ENCODE results near the gene TOMM40L. TPM values are rescaled to one million over a fixed set of nuclear protein-coding genes. Genes with fewer than 3 reads are reported as not detected.
"Not testable (repeated sequence)": the region's sequence is repeated elsewhere in the genome, so short reads cannot be mapped to it uniquely, and the experiment has no call there.

Gene TOMM40L
- total and polyA plus RNA-seq, 9 donors: 8.7 to 11.0 (median 9.6) TPM

DNA sequence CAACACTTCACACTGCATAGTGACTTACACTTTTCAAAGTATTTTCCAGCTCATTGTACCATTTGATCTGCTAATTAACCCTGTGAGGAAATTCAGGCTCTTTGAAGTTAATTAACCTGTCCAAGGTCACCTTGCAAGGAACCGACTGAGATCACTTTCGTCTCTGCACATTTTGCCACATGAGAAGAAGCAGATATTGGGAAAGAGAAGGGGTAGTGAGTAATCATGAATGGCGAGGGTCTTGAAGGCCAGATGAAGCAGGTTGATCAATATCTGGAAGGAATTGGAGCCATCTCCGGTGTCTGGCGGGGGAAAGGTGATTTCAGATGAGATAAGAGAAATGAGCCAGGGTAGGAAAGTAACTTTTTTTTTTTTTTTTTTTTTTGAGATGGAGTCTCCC is 5.9 kb upstream of the TOMM40L start:
- peaks cover under 1% of the 10 kb centered on the region for H3K36me3 ChIP-seq (ENCODE audit: control insufficient read depth, insufficient read depth, low read length)
- no peak for DNase-seq
- no peak overlapping the region for H3K4me3 ChIP-seq (ENCODE audit: low read length)
- H3K9me3 ChIP-seq (replicated peaks; ENCODE audit: control insufficient read depth, low read depth, low read length): no peaks in the 10 kb centered on the region
- H3K4me1 ChIP-seq (ENCODE audit: control insufficient read depth, insufficient read depth, low read length): peaks cover 4% of the 10 kb centered on the region
- 73% methylated on average over 3 of the region's 5 CpGs for WGBS (ENCODE audit: insufficient coverage)
- no peak overlapping the region for H3K27ac ChIP-seq (ENCODE audit: low read length)
- H3K27me3 ChIP-seq (ENCODE audit: control insufficient read depth, insufficient read depth, low read length): no peaks in the 10 kb centered on the region

DNA sequence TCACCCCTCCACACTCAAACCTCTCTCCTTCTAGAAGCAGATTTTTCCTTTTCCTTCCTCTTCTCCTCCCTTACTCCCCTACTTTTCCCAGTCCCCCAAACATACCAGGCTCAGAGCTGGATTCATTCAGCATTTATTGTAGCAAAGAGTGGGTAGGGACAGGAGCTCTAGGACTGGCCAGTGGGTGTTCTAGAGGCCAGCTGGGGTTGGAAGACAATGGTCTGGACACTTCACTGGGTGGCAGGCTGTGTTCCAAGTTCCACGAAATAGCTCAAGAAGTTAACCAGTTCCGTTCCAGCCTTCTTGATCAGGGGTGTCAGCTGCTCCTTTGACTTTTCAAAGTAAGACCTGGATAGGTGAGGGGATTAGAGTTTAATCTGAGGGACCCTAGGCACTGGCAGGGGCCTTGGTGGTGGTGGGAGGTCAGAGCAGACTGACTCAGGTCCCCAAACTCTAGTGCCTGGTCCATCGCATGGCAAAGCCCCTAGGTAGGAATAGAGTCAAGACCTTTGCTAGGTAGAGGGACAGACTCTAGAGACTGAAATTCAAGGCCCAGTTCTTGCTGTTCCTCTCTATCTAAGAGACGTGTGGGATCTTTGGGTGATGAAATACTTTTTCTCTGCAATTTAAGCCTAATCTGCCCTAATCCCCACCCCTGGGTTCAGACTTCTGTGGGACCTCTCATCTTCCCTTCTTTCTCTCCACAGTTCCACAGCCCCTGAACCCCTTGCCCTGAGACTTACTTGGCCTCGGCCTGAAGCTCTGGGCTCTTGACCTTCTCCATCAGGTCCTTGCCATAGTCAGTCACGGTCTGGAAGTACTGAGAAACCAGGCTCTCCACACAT is 3.5 kb upstream of the TOMM40L start:
- Histone ChIP-seq H3K27ac (ENCODE audit: low read length) (no peak overlapping the region), H3K4me3 (ENCODE audit: low read length) (no peak overlapping the region), H3K9me3 (replicated peaks; ENCODE audit: control insufficient read depth, low read depth, low read length) (no peaks in the 10 kb centered on the region), H3K36me3 (ENCODE audit: control insufficient read depth, insufficient read depth, low read length) (no peaks in the 10 kb centered on the region), H3K27me3 (ENCODE audit: control insufficient read depth, insufficient read depth, low read length) (no peaks in the 10 kb centered on the region), H3K4me1 (ENCODE audit: control insufficient read depth, insufficient read depth, low read length) (peaks cover 21% of the 10 kb centered on the region)
- WGBS (ENCODE audit: insufficient coverage): 80% methylated on average over 2 of the region's 6 CpGs
- DNase-seq: no peak

DNA sequence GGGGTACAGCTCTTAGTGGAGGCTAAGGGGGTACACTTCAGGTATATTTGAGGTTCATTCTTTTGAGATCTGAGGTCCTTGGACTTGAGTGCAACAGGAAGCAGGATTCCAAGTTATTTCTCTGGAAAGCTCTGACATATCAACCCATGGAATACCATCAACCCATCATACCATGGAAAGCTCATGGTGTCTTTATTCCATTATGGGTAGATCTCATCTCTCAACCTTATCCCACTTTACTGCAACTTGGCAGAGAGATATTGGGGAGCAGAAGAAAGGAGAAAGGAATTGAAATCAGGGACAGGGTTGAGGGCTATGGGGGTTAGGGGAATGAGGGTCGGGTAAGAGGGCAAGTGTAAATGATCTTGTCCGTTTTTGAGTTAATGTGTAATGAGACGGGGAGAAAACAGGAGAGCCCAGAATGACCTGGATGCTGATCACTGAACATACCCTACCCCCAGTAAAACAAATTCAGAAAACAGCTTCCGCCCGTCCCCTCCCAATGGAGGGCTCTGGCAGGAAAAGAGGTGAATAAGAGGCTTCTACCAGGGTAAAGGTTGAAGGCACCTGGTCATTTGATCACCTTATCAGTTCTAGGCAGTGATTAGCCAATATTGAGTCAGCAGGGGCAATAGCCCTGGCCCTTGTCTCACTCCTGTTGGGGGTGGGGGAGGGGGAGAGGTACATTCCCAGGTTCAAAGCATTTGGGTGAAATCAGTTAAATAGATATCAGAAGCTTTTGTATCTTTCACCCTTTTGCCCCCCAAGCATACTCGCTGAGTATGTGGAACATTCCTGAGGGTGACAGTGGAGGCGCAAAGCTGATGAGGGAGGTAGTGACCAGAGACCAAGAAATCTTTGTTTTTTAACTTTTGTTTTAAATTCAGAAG is 1.8 kb upstream of the TOMM40L start:
- H3K9me3 ChIP-seq (replicated peaks; ENCODE audit: control insufficient read depth, low read depth, low read length): no peaks in the 10 kb centered on the region
- no peak for DNase-seq
- whole genome bisulfite sequencing (ENCODE audit: insufficient coverage): 90% methylated on average over 2 of the region's 7 CpGs
- H3K4me3 ChIP-seq (ENCODE audit: low read length): no peak overlapping the region
- no peaks in the 10 kb centered on the region for H3K27me3 ChIP-seq (ENCODE audit: control insufficient read depth, insufficient read depth, low read length)
- H3K27ac ChIP-seq (ENCODE audit: low read length): no peak overlapping the region
- peaks cover 10% of the 10 kb centered on the region for H3K36me3 ChIP-seq (ENCODE audit: control insufficient read depth, insufficient read depth, low read length)
- H3K4me1 ChIP-seq (ENCODE audit: control insufficient read depth, insufficient read depth, low read length): peaks cover 27% of the 10 kb centered on the region

DNA sequence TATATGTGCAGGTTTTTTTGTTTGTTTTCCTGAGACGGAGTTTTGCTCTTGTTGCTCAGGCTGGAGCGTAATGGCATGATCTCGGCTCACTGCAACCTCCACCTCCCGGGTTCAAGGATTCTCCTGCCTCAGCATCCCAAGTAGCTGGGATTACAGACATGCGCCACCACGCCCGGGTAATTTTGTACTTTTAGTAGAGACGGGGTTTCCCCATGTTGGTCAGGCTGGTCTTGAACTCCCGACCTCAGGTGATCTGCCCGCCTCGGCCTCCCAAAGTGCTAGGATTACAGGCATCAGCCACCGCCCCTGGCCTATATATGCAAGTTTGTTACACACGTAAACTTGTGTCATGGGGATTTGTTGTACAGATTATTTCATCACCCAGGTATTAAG is 1.2 kb upstream of the TOMM40L start:
- not testable (repeated sequence) for H3K27ac ChIP-seq (ENCODE audit: low read length)
- WGBS (ENCODE audit: insufficient coverage): no CpG with 5 or more reads among the region's 13 CpGs

DNA sequence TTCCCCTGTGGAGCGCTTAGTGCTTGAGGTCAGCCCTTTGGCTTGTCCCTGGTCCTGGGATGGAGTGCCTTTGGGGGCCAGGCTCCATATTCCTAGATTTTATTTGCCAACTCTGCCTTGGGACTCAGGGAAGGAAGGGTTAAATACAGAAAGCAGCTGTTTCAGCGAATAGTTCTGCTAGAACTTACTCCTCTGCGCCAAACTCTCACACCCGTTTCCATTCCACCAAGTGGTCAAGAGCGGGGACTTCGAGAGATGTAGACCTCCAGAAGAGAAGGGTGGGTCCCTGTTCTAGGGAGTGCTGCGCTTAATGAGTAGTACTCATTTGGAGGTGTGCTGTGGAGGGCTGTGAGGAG is 704 bp upstream of the TOMM40L start:
- DNase-seq: no peak
- H3K27me3 ChIP-seq (ENCODE audit: control insufficient read depth, insufficient read depth, low read length): no peaks in the 10 kb centered on the region
- peak overlapping the region; percentile 78 for H3K27ac ChIP-seq (ENCODE audit: low read length)
- peaks cover 21% of the 10 kb centered on the region for H3K36me3 ChIP-seq (ENCODE audit: control insufficient read depth, insufficient read depth, low read length)
- peaks cover 27% of the 10 kb centered on the region for H3K4me1 ChIP-seq (ENCODE audit: control insufficient read depth, insufficient read depth, low read length)
- no peaks in the 10 kb centered on the region for H3K9me3 ChIP-seq (replicated peaks; ENCODE audit: control insufficient read depth, low read depth, low read length)
- H3K4me3 ChIP-seq (ENCODE audit: low read length): no peak overlapping the region
- WGBS (ENCODE audit: insufficient coverage): 58% methylated on average over 3 of the region's 7 CpGs

More for the DNA sequence above, 1.2 kb upstream of the TOMM40L start:
- Histone ChIP-seq H3K4me1 (ENCODE audit: control insufficient read depth, insufficient read depth, low read length) (peaks cover 27% of the 10 kb centered on the region), H3K36me3 (ENCODE audit: control insufficient read depth, insufficient read depth, low read length) (peaks cover 17% of the 10 kb centered on the region)
- not testable (repeated sequence) for H3K27me3 ChIP-seq (ENCODE audit: control insufficient read depth, insufficient read depth, low read length); DNase-seq; H3K4me3 ChIP-seq (ENCODE audit: low read length); H3K9me3 ChIP-seq (replicated peaks; ENCODE audit: control insufficient read depth, low read depth, low read length)

DNA sequence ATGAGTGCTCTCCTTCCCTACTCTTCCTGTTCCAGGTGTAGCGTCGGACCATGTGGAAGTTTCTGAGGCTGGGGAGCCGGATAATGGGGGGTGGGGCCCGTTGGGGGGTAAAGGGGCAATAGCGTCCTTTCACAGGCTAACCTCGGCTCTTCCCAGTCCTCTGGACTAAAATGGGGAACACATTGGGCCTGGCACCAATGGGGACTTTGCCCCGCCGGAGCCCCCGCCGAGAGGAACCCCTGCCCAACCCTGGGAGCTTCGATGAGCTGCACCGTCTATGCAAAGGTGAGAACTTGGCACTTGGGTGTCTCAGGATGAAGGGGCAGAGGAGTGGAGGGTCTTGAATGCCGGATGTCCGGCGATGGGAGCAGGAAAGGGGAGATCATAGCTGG is 456 bp downstream of the TOMM40L start:
- Histone ChIP-seq H3K9me3 (replicated peaks; ENCODE audit: control insufficient read depth, low read depth, low read length) (no peaks in the 10 kb centered on the region), H3K4me3 (ENCODE audit: low read length) (peak overlapping the region; percentile 82), H3K4me1 (ENCODE audit: control insufficient read depth, insufficient read depth, low read length) (peaks cover 27% of the 10 kb centered on the region), H3K27ac (ENCODE audit: low read length) (peak overlapping the region; percentile 29), H3K27me3 (ENCODE audit: control insufficient read depth, insufficient read depth, low read length) (no peaks in the 10 kb centered on the region), H3K36me3 (ENCODE audit: control insufficient read depth, insufficient read depth, low read length) (peaks cover 22% of the 10 kb centered on the region)
- no peak for DNase-seq
- WGBS (ENCODE audit: insufficient coverage): 27% methylated on average over 9 of the region's 15 CpGs

DNA sequence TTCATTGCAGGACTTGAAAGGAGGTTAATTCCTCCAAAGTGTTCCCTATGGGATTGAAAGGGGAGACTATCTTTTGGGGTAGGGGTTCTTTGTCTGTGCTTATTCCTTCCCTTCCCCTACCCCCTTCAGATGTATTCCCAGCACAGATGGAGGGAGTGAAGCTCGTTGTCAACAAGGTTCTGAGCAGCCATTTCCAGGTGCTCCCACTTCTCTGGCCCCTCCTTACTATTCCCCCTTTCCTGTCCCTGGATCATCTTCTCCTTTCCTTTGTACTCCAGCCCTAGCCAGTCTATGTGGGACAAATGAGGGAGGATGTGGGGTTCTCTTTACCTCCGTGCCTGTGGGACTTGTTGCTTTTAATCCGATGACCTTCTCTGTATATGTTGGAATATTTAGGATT is 899 bp downstream of the TOMM40L start:
- H3K36me3 ChIP-seq (ENCODE audit: control insufficient read depth, insufficient read depth, low read length): peaks cover 22% of the 10 kb centered on the region
- DNase-seq: no peak
- H3K27me3 ChIP-seq (ENCODE audit: control insufficient read depth, insufficient read depth, low read length): no peaks in the 10 kb centered on the region
- peaks cover 27% of the 10 kb centered on the region for H3K4me1 ChIP-seq (ENCODE audit: control insufficient read depth, insufficient read depth, low read length)
- H3K4me3 ChIP-seq (ENCODE audit: low read length): peak overlapping the region; percentile 82
- WGBS (ENCODE audit: insufficient coverage): 70% methylated on average over 2 of the region's 3 CpGs
- H3K9me3 ChIP-seq (replicated peaks; ENCODE audit: control insufficient read depth, low read depth, low read length): no peaks in the 10 kb centered on the region
- H3K27ac ChIP-seq (ENCODE audit: low read length): no peak overlapping the region

DNA sequence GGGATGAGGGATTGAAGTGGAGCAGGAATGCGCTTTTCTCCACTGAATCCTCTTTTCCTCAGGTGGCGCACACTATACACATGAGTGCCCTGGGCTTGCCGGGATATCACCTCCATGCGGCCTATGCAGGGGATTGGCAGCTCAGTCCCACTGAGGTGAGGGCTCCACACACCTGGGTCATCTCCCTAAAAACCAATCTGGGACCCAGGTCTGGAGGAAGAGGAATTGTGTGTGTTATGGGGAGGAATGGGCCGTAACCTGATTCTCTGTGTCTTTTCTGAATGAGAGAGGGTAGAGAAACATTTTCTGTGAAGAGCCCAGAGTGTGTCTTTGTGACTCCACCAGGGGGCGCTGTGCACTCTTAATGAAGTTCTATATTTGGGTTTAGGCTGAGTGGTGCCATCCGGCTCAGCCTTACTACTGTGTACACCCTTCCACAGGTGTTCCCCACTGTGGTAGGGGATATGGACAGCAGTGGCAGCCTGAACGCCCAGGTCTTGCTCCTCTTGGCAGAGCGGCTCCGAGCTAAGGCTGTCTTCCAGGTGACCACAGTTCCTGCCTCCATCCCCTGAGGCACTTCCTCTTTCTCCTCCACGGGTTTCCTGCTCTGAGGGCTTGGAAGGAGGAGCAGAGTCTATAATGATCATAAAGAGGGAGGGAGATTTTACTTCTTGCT is 1.5 kb downstream of the TOMM40L start:
- Histone ChIP-seq H3K36me3 (ENCODE audit: control insufficient read depth, insufficient read depth, low read length) (peaks cover 22% of the 10 kb centered on the region), H3K4me3 (ENCODE audit: low read length) (no peak overlapping the region), H3K27ac (ENCODE audit: low read length) (peak overlapping the region; percentile 47), H3K9me3 (replicated peaks; ENCODE audit: control insufficient read depth, low read depth, low read length) (no peaks in the 10 kb centered on the region), H3K4me1 (ENCODE audit: control insufficient read depth, insufficient read depth, low read length) (peaks cover 27% of the 10 kb centered on the region), H3K27me3 (ENCODE audit: control insufficient read depth, insufficient read depth, low read length) (no peaks in the 10 kb centered on the region)
- WGBS (ENCODE audit: insufficient coverage): 58% methylated on average over 4 of the region's 11 CpGs
- DNase-seq: peak; percentile 80

DNA sequence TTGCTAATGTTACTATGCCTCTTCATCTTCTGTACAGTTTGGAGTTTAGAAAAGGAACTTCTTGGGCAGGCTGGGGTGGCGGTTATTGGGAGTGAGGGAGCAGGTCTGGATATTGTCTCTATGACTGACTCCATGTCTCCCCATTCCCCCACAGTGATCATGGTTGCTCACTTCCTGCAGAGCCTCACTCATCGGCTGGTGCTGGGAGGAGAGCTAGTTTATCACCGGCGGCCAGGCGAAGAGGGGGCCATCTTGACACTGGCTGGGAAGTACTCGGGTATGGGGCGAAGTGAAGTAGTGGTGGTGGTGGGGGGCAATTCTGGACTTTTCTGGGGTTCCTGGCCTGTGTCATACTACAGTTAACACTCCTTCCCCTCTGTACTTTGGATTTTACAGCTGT is 2.2 kb downstream of the TOMM40L start:
- H3K36me3 ChIP-seq (ENCODE audit: control insufficient read depth, insufficient read depth, low read length): peaks cover 22% of the 10 kb centered on the region
- H3K9me3 ChIP-seq (replicated peaks; ENCODE audit: control insufficient read depth, low read depth, low read length): no peaks in the 10 kb centered on the region
- H3K27me3 ChIP-seq (ENCODE audit: control insufficient read depth, insufficient read depth, low read length): no peaks in the 10 kb centered on the region
- no peak for DNase-seq
- H3K27ac ChIP-seq (ENCODE audit: low read length): no peak overlapping the region
- H3K4me1 ChIP-seq (ENCODE audit: control insufficient read depth, insufficient read depth, low read length): peaks cover 27% of the 10 kb centered on the region
- no peak overlapping the region for H3K4me3 ChIP-seq (ENCODE audit: low read length)
- no CpG with 5 or more reads among the region's 7 CpGs for WGBS (ENCODE audit: insufficient coverage)

DNA sequence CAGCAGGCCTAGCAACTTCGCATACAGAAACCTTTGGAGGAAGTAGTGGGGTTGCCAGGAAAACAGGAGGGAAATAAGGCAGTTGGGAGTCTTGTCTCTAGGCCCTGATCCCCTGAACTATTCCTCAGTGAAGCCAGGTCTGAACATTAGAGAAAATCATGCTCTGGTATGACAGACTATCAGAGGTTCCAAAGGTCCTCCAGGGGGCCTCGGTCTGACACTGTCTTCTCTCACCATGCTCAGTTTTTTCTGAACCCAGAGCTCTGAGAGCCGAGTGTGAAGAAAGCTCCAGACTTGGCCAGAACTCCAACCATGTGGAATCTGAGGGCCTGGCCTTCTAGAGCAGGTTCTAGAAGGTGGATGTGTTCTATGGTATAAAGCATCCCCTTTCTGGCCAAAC is 4.0 kb downstream of the TOMM40L start:
- DNase-seq: no peak
- WGBS (ENCODE audit: insufficient coverage): no CpG with 5 or more reads among the region's 3 CpGs
- H3K27ac ChIP-seq (ENCODE audit: low read length): no peak overlapping the region
- no peaks in the 10 kb centered on the region for H3K9me3 ChIP-seq (replicated peaks; ENCODE audit: control insufficient read depth, low read depth, low read length)
- peaks cover 22% of the 10 kb centered on the region for H3K36me3 ChIP-seq (ENCODE audit: control insufficient read depth, insufficient read depth, low read length)
- H3K27me3 ChIP-seq (ENCODE audit: control insufficient read depth, insufficient read depth, low read length): no peaks in the 10 kb centered on the region
- H3K4me1 ChIP-seq (ENCODE audit: control insufficient read depth, insufficient read depth, low read length): peaks cover 27% of the 10 kb centered on the region
- H3K4me3 ChIP-seq (ENCODE audit: low read length): no peak overlapping the region

Measured in muscle of leg (tissue), 11 donors.